Keratinocyte (primary cell): ENCODE data around the gene KSR2. TPM values are rescaled to one million over a fixed set of nuclear protein-coding genes. Genes with fewer than 3 reads are reported as not detected.

Experiments used
- DNase-seq: peaks from one replicate; pipeline ENCODE4 v3.0.0-alpha.2; 2011; ENCODE audit warnings: low read depth, missing footprints, low spot score
- FAIRE-seq: peaks from 2 replicates; lab custom pipeline; 2011; peaks lifted over from hg19 to GRCh38; lab: Jason Lieb, UNC
- H2AFZ ChIP-seq: 2 replicates; pipeline ENCODE4 v1.6.0; 2012; ENCODE audit warnings: low read length, control low read depth, inconsistent platforms; ENCODE audit not compliant: control insufficient read depth
- H3K27ac ChIP-seq: 2 replicates; pipeline ENCODE4 v1.5.1; 2011; ENCODE audit warnings: low read length; ENCODE audit not compliant: control insufficient read depth, insufficient read depth
- H3K27me3 ChIP-seq: 3 replicates; pipeline ENCODE4 v1.6.0; 2011; ENCODE audit warnings: low read length; ENCODE audit not compliant: control insufficient read depth, insufficient read depth; ENCODE audit errors: extremely low read depth
- H3K36me3 ChIP-seq, 2 experiments: 2 replicates in 1 of 2; 3 replicates in 1 of 2; pipeline ENCODE4 v1.5.1; 2011; ENCODE audit warnings: low read length in 2 of 2, mild to moderate bottlenecking in 1 of 2; ENCODE audit not compliant: control insufficient read depth in 2 of 2, insufficient read depth in 2 of 2; ENCODE audit errors: extremely low read depth in 1 of 2
- H3K4me1 ChIP-seq: 3 replicates; pipeline ENCODE4 v1.5.1; 2011; ENCODE audit warnings: low read length; ENCODE audit not compliant: control insufficient read depth, insufficient read depth; ENCODE audit errors: extremely low read depth
- H3K4me2 ChIP-seq: 3 replicates; pipeline ENCODE4 v1.6.0; 2011; ENCODE audit warnings: low read depth, low read length; ENCODE audit not compliant: control insufficient read depth, insufficient read depth; ENCODE audit errors: extremely low read depth
- H3K4me3 ChIP-seq, 3 experiments: fragments of 200-600 bp in 1 of 3; sonication (generic) in 1 of 3; 2 replicates in 2 of 3; 3 replicates in 1 of 3; pipeline ENCODE4 v1.5.1; 2011 to 2016; ENCODE audit warnings: low read length in 3 of 3, mild to moderate bottlenecking in 3 of 3, control low read depth in 2 of 3, inconsistent platforms in 1 of 3, low read depth in 1 of 3, mixed read lengths in 1 of 3, mixed run types in 1 of 3, moderate library complexity in 1 of 3; ENCODE audit not compliant: control insufficient read depth in 2 of 3, insufficient read depth in 2 of 3; ENCODE audit errors: extremely low read depth in 1 of 3
- H3K79me2 ChIP-seq: 2 replicates; pipeline ENCODE4 v1.6.0; 2012; ENCODE audit warnings: low read length; ENCODE audit not compliant: control insufficient read depth, insufficient read depth
- H3K9ac ChIP-seq: 3 replicates; pipeline ENCODE4 v1.6.0; 2011; ENCODE audit warnings: low read length; ENCODE audit not compliant: control insufficient read depth, insufficient read depth; ENCODE audit errors: extremely low read depth
- H3K9me1 ChIP-seq: 3 replicates; pipeline ENCODE4 v1.6.0; 2011; ENCODE audit warnings: low read length; ENCODE audit not compliant: control insufficient read depth, insufficient read depth; ENCODE audit errors: extremely low read depth
- H3K9me3 ChIP-seq: 2 replicates; pipeline ENCODE4 v1.5.1; 2012; ENCODE audit warnings: low read depth, low read length; ENCODE audit not compliant: control insufficient read depth
- H4K20me1 ChIP-seq: 3 replicates; pipeline ENCODE4 v1.6.0; 2011; ENCODE audit warnings: low read length; ENCODE audit not compliant: control insufficient read depth, insufficient read depth; ENCODE audit errors: extremely low read depth
- EZH2 ChIP-seq: IDR thresholded peaks from one replicate; pipeline ENCODE4 v1.6.1; 2012; ENCODE audit warnings: inconsistent platforms, mild to moderate bottlenecking, low read length, moderate library complexity
- dilution Hi-C: fragments of 300-500 bp; cut with MboI; formaldehyde crosslinking; loops from one replicate; pipeline ENCODE4 v1.7.0; 2020; ENCODE audit warnings: low sequenced_read_pairs; ENCODE audit not compliant: extremely low pct_ligation_motif_present
- polyA plus RNA-seq, 5 experiments: library from polyadenylated mRNA; depleted of rRNA in 3 of 5; stranded (reverse) in 3 of 5; stranded (forward) in 1 of 5; unstranded in 1 of 5; fragments of >200 nt; gene quantifications; 1 replicate in 1 of 5; 2 replicates in 3 of 5; 3 replicates in 1 of 5; pipeline versions ENCODE4 v1.2.1 to v1.2.3, GENCODE V29; 2011 to 2012; ENCODE audit warnings: missing spikeins in 2 of 5, low read depth in 1 of 5, low replicate concordance in 1 of 5
- TF ChIP-seq, protein P1 (sequence below), 3 experiments: IDR thresholded peaks in 1 of 3; conservative IDR thresholded peaks in 1 of 3; optimal IDR thresholded peaks in 1 of 3; 2 replicates in 2 of 3; 3 replicates in 1 of 3; pipeline versions ENCODE3 to v1.5.1; 2011; ENCODE audit warnings: low read length in 3 of 3, mild to moderate bottlenecking in 3 of 3, moderate library complexity in 2 of 3, control low read depth in 1 of 3, inconsistent platforms in 1 of 3; ENCODE audit not compliant: insufficient read depth in 2 of 3; ENCODE audit errors: extremely low read depth in 1 of 3

KSR2 gene
- polyA plus RNA-seq, 1 donor (not counting 4 experiments of a cell fraction or from before 2014, with no cell fraction given), result 0.01 TPM

DNA sequence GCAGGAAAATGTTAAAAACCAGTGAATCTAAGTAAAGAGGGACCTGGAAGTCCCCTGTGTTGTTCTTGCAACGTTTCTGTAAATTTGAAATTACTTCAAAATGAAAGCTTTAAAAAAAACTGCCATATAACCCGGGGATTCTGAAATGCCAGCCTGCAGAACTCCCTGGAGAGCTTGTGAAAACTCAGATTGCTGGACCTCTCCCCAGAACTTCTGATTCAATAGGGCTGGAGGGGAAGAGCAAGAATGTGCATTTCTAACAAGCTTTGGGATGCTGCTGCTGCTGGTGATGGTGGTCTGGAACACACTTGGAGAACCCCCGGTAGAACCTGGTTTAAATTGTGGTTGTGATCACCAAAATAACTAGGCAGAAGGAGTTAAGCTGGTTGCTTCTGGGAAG lies 307.3 kb downstream of the KSR2 start:
- Histone ChIP-seq H4K20me1 (no peaks in the 10 kb centered on the region), H3K9ac (no peak overlapping the region), H3K27ac (no peak overlapping the region), H3K4me3 (no peak overlapping the region), H3K9me1 (no peaks in the 10 kb centered on the region), H3K4me2 (no peak overlapping the region), H3K27me3 (no peaks in the 10 kb centered on the region), H2AFZ (no peak overlapping the region), H3K9me3 (no peaks in the 10 kb centered on the region), H3K4me1 (peaks cover 3% of the 10 kb centered on the region), H3K36me3 (no peaks in the 10 kb centered on the region), H3K79me2 (no peaks in the 10 kb centered on the region)
- TF ChIP-seq, protein P1, sequence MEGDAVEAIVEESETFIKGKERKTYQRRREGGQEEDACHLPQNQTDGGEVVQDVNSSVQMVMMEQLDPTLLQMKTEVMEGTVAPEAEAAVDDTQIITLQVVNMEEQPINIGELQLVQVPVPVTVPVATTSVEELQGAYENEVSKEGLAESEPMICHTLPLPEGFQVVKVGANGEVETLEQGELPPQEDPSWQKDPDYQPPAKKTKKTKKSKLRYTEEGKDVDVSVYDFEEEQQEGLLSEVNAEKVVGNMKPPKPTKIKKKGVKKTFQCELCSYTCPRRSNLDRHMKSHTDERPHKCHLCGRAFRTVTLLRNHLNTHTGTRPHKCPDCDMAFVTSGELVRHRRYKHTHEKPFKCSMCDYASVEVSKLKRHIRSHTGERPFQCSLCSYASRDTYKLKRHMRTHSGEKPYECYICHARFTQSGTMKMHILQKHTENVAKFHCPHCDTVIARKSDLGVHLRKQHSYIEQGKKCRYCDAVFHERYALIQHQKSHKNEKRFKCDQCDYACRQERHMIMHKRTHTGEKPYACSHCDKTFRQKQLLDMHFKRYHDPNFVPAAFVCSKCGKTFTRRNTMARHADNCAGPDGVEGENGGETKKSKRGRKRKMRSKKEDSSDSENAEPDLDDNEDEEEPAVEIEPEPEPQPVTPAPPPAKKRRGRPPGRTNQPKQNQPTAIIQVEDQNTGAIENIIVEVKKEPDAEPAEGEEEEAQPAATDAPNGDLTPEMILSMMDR (optimal IDR thresholded peaks at IDR 0.05 in 1 of 3, IDR thresholded peaks at IDR 0.05 in 1 of 3, conservative IDR thresholded peaks at IDR 0.05 in 1 of 3; ENCODE audit: extremely low read depth in 1 of 3, insufficient read depth in 2 of 3, low read length in 3 of 3), result no peak
- no peak for TF ChIP-seq EZH2
- dilution Hi-C loops, result no loop called here
- DNase-seq (no peak), FAIRE-seq (no peak)

DNA sequence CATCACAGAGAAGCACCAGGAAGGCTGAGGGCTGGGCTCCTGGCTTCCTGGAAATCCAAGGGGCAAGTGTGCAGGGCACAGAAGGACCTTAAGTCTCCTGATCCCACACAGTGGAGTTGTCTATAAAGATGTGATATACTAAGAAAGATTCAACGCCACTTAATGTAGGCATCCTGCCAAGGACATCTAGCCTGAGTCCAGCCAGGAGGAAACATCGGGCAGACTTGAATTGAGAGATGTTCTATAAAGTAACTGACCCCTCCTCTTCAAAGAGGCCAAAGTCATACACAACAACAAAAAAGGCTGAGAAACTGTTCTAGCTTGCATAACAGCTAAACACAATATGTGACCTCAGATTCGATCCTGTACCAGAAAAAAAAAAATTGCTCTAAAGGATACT lies 307.9 kb downstream of the KSR2 start:
- TF ChIP-seq EZH2, result no peak
- TF ChIP-seq, protein P1 (optimal IDR thresholded peaks at IDR 0.05 in 1 of 3, IDR thresholded peaks at IDR 0.05 in 1 of 3, conservative IDR thresholded peaks at IDR 0.05 in 1 of 3; ENCODE audit: extremely low read depth in 1 of 3, insufficient read depth in 2 of 3, low read length in 3 of 3), result no peak
- DNase-seq, result no peak
- no peaks in the 10 kb centered on the region for H3K27me3 ChIP-seq
- no peak overlapping the region for H3K4me3 ChIP-seq
- no peak overlapping the region for H3K4me2 ChIP-seq
- no peak overlapping the region for H2AFZ ChIP-seq
- no peak overlapping the region for H3K27ac ChIP-seq
- H3K4me1 ChIP-seq, result peaks cover 3% of the 10 kb centered on the region
- no peaks in the 10 kb centered on the region for H4K20me1 ChIP-seq
- dilution Hi-C loops, result no loop called here
- H3K9me3 ChIP-seq, result no peaks in the 10 kb centered on the region
- no peak for FAIRE-seq
- H3K36me3 ChIP-seq, result no peaks in the 10 kb centered on the region
- H3K9me1 ChIP-seq, result no peaks in the 10 kb centered on the region
- no peaks in the 10 kb centered on the region for H3K79me2 ChIP-seq
- H3K9ac ChIP-seq, result no peak overlapping the region
